IPS-11a (cell line): ENCODE results near the gene ZNF213.

Experiments
- H3K4me3 ChIP-seq: one replicate; pipeline ENCODE4 v1.5.1; 2013; ENCODE audit warnings: low read depth, low read length, control low read depth

Gene ZNF213

GRCh38 chr16:3188675-3188924 is 53.8 kb downstream of the ZNF213 start:
- peak overlapping the region; percentile 92 for H3K4me3 ChIP-seq

- peak overlapping the region; percentile 92 for H3K4me3 ChIP-seq
Measured at GRCh38 chr16:3188925-3189825, 54.3 kb downstream of the ZNF213 start.

DNA sequence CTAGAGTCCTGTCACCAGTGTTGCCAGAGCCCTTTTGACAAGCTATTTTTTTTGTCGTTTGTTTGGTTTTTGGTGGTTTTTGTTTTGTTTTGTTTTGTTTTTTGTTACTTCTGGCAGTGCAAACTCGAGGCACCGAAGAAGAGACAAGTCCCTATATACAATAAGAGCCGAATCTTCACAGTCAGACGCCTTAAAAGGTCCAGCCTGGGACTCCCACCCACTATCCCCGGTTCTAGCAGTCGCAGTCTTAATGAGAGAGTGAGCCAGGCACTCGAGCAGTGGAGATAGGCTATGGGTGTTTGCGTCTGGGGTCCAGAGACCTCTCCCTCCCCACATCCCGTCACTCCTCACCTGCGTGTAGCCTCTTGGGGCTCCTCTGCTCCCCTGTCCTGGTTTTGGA is 55.0 kb downstream of the ZNF213 start:
- peak overlapping the region; percentile 92 for H3K4me3 ChIP-seq

GRCh38 chr16:3190949-3191353 is 56.1 kb downstream of the ZNF213 start:
- peak overlapping the region; percentile 52 for H3K4me3 ChIP-seq
